ENCODE measurements around the gene TPRN.

TPRN gene

DNA sequence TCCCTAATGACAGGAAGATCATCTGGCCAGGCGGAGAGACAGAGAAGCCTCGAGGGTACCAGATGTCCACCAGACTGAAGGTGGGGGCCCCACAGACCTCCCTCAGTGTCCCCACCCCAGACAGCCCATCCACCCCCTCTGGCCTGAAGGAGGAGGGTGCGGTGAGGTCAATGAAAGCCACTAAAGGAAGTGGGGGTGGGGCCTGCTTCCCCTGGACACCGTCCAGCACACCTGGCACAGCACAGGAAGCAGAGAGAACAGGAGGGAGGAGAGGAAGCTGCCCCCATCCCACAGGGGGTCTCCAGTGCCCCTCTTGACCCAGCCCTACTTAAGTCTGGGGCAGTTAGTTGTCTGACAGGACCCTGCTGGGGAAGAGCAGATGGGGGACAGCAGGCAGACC, 41.9 kb downstream of the TPRN start:
- DNase-seq = no peak

DNA sequence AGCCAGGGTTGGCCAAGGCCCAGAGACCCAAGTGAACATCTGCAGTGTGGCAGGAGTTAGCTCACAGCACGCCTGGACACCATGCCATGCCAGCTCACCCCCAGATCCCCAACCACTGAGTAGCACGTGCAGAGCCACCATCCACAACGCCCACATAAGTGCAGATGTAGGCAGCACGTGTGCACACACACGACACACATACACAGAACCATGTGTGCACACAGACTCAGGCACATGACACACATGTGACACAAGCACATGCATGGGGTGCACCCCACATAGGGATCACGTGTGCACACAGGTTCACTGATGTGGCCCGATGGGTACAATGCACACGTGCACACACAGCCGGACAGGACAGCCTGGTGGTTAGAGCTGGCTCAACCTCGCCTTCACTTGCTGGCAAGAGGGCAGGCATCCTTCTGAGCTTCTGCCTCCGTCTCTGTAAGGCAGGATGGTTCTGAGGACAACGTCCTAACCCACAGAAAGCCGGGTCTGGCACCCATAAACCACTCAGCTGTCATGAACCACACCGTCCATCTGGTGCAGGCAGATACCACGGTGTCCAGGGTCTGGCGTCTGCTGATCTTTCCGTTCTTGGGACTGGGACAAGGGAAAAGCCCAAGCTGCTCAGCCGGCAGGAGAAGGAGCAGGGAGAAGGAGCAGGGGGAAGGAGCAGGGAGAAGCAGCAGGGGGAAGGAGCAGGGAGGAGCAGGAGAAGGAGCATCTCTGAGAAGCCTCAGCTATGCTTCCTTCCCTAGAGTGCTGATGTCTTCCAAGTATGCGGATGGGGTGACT, 42.7 kb downstream of the TPRN start:
- DNase-seq = no peak

DNA sequence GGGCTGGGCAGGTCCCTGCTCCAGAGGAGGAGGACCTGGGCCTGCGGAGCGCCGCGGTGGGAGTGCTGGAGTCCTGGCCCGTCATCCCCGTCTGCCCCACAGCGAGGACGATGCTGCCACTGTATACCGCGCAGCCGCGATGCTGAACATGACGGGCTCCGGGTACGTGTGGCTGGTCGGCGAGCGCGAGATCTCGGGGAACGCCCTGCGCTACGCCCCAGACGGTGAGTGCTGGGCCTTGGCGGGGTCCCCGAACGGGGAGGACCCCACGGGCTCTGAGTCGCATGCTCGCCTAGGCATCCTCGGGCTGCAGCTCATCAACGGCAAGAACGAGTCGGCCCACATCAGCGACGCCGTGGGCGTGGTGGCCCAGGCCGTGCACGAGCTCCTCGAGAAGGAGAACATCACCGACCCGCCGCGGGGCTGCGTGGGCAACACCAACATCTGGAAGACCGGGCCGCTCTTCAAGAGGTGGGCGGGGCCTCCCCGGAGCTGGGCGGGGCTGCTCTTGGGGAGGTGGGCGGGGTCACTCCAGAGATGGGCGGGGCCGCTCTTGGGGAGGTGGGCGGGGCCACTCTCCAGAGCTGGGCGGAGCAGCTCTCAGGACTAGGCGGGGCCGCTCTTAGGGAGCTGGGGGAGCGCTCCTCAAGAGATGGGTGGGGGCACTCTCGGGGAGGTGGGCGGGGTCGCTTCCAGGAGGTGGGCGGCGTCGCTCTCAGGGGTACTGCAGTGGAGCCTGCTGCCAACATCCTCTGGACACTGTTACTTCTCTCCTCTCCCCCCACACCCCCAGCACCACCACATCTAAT, 43.8 kb downstream of the TPRN start:
- no peak for DNase-seq

DNA sequence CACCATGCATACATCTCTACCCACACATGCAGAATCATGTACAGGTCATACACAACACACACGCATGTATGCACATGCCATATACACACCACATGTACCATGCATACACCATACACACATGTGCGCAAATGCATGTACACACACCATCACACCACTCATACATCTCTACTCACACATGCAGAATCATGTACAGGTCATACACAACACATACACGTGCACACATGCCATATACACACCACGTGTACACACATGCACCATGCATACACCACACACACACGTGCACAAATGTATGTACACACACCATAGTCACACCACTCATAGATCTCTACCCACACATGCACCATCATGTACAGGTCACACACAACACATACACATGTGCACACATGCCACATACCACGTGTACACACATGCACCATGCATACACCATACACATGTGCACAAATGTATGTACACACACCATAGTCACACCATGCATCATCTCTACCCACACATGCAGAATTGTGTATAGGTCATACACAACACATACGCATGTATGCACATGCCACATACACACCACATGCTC, 47.6 kb downstream of the TPRN start:
- DNase-seq = no peak

DNA sequence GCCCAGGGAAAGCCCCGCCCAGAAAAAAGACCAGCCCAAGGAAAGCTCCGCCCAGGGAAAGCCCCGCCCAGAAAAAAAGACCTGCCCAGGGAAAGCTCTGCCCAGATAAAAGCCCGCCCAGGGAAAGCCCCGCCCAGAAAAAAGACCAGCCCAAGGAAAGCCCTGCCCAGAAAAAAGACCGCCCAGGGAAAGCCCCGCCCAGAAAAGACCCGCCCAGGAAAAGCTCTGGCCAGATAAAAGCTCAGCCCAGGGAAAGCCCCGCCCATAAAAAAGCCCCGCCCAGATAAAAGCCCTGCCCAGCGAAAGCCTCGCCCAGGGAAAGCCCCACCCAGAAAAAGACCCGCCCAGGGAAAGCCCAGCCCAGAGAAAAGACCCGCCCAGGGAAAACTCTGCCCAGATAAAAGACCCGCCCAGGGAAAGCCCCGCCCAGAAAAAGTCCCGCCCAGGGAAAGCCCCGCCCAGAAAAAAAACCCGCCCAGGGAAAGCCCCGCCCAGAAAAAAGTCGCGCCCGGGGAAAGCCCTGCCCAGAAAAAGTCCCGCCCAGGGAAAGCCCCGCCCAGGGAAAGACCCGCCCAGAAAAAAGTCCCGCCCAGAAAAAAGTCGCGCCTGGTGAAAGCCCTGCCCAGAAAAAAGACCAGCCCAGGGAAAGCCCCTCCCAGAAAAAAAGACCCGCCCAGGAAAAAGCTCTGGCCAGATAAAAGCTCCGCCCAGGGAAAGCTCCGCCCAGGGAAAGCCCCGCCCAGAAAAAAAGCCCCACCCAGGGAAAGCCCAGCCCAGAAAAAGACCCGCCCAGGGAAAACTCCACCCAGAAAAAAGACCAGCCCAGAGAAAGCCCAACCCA, 49.7 kb downstream of the TPRN start:
- DNase-seq = no peak

DNA sequence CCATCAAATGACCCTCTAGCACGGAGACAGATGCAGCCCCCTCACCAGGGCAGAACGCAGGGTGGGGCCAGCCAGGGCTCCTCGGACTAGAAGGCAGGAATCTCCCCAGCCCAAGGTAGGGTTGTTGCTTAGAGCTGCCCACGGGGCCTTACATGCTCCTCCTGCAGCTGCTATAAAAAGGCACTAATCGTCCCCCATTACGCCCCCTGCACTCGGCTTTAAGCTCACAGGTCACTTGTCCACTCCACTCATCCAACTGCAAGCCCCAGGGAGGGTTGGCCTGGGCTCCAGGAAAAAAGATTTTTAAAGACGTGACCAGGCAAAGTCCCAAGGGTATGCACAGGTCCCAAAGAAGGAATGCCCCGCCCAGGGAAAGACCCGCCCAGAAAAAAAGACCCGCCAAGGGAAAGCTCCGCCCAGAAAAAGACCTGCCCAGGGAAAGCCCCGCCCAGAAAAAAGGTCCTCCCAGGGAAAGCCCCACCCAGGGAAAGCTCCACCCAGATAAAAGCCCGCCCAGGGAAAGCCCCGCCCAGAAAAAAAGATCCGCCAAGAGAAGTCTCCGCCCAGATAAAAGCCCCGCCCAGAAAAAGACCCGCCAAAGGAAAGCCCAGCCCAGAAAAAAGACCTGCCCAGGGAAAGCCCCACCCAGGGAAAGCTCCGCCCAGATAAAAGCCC, 50.5 kb downstream of the TPRN start:
- no peak for DNase-seq

DNA sequence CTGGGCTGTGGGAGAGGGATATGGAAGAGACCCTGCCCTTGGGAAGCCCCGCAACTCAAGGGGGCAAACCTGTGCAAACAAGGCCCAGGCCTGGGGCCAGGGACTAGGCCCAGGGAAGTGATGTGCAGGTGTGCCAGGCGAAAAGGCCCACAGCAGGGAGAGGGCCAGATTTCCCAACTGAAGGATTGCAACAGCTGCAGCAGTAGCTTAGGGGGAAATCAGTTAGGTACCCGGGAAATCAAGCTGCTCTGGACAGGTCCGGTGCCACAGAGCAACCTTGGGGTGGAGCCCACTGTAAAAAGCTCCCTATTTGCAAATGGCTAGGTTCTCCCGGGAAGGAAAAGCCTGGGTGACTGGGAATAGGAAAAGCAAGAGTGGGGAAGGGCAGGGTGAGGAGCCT, 51.2 kb downstream of the TPRN start:
- no peak for DNase-seq

DNA sequence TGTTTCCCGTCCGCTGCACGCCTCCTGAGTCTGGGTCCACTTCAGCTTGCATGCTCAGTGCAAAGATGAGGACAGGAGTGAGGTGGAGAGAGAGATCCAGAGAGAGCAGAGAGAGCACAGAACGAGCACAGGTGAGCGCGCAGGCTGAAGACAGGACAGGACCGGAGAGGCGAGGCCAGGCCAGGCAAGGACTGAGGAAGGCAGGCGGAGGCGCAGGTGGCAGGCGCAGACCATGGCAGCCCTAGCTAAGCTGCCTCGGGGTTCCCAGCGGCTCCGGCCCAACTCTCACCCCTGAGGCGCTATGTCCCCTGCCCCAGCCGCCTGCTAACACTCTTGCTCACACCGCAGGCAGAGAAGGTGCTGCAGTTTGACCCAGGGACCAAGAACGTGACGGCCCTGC, 51.9 kb downstream of the TPRN start:
- DNase-seq = no peak

DNA sequence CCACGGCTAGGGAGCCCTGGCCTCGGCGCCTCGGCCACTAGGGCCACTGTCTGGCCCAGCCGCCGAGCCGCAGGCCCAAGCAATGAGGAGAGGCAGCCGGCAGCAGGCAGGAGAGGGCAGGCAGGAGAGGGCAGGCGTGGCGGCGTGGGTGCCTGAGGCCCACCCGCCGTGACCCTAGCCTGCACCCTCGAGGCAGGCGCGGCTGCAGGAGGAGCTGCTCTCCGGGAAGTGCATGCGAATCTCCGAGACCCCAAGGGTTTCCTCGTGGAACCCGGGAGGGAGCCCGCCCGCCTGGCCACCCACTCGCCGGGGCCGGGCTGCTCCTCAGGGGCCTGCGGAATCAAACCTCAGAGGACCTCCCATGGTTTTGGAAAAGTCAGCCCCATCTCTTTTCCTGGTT, 52.3 kb downstream of the TPRN start:
- no peak for DNase-seq

DNA sequence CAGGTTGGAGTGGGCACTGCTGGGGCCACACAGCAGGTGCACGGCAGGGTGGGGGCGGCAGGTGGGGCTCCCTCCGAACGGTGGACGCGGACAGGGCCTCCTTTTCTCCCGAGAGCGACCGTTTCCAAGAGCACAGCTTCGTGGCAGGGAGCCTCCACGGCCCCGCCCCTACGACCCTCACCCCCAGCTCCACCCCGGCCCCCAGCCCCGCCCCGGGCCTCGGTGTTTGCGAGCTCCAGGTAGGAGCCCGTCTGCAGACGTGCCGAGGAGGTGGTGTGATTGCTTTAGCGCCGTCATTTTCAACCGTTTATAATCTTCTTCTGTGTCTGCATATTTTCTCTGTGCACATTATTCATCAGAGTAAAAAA, 52.8 kb downstream of the TPRN start:
- DNase-seq = no peak

DNA sequence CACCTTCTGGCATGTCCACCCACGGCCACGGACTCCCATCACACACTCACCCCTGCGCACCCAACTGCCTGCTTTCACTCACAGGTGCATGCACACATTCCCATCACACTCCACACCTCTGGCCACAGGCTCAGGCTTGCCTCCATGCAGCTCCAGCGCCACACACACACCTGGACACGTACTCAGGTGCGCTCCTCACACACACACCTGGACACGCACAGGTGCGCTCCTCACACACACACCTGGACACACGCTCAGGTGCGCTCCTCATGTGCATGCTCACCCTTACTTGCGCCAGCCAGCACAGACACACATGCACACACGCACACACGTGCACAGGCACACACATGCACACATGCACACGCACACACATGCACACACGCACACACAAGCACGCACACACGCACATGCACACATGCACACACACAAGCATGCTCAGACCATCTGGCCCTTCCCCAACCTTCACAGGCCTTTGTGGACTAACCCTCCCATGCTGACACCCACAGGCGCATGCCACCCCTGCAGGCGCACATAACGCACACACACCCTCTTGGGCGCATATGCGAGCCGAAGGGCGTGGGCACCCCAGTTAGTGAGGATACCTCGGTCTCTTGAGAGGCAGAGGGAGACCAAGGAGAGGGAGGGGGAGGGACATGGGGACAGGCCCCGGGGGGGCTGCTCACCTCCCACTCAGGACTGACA, 53.3 kb downstream of the TPRN start:
- no peak for DNase-seq

DNA sequence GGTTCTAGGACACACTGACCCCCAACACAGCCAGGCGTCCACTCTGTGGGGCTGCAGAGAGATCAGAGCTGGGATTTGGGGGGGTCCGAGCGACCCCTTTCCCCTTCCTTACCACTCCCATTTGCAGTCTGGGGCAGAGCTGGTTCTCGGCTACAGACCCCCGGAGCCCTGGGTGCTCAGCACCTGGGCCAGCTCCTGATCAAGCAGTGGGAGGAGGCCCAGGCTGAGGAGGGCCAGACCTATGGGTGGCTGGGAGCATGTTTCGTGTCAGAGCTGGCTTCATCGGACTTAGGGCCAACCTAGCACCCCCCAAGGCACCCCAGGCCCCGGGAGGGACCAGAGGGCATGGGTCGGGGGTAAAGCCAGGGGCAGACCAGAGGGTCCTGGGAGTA, 54.0 kb downstream of the TPRN start:
- DNase-seq = no peak

DNA sequence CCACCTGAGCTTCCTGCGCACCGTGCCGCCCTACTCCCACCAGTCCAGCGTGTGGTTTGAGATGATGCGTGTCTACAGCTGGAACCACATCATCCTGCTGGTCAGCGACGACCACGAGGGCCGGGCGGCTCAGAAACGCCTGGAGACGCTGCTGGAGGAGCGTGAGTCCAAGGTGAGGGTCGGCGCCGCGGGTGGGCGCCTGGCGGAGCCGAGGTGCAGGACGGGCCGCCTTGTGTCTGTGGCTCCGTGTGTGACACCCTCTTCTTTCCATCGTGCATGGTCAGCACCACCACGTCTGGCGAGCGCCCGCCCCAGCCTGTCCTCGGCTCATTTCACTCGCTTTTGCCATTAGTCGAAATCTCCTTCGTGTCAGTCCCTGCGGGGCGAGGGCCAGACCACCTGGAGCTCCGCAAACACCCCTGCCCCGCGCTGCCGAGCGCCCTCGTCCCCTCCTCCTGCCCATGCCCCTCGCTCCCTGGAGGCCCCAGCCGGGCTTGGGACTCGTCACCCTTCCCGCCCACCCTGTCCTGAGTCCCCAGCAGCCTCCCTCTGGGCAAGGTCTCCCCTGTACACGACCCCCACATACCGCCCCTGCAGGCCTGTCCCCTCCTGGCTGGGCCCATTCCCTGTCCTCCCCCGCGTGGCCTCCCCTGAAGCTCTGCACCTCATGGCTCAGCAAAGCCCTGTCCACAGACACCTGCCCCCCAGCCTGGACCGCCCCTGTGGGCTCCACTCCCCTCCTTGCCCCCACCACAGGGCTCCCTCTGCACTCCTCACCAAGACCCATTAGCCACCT, 54.6 kb downstream of the TPRN start:
- DNase-seq = no peak

DNA sequence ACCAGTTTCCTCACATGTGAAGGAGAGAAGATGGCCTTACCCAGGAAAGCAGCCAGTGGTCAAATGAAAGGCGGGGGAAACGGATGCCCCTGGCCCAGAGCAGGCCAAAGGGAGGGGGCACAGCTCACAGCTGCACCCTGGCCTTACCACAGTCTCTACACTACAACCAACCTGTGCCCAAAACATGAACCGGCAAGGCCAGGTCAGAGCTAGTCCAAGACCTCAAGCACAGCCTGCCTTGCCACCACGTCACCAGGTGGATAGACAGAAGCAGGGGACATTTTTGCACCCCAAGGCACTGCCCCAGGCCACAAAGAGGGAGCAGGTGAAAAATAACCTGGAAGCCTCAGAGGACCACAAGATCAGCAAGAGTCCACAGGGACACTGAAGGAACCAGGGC, 57.1 kb downstream of the TPRN start:
- no peak for DNase-seq

DNA sequence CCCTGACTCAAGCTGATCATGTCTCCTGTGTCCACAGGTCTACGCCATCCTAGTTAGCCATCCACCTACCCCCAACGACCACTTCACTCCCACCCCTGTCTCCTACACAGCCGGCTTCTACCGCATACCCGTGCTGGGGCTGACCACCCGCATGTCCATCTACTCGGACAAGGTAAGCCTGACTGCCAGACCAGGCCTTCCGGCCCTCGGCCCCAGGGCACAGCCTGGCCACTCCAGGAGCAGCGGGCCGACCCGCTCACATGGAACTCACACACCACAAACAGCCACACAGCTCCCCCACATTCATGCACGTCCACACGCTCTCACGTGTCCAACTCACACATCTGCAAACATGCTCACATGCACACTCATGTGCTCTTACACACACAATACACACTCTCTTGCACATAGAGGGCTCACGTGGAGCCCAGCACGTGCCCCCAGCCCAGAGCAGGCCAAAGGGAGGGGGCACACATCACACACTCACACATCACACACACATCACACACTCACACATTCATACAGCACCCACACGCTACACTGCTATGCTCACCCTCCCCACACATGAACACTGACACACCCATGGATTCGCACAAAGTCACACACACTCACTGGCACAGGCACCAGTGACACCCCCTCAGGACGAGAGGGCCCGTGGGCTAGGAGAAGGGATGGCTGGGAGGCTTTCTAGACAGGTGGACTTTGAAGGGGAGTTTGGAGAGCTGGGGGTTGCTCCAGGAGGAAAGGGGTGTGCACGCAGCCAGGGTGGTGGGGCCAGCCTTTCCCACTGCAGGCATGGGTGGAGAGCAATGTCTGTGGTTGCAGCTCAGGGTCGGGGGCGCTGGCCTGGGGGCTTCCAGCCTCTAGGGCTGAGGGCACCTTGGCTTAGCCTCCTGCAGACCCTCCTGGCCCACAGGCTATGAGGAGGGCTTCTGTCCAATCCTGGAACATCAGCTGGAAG, 58.3 kb downstream of the TPRN start:
- DNase-seq = no peak
